Hepatocyte (in vitro differentiated cells): ENCODE measurements around the gene COX19.

ENCODE experiments used
- CTCF ChIP-seq: fragments of 200-600 bp; sonication (generic); IDR thresholded peaks from 2 replicates; pipeline ENCODE4 v1.5.1; 2016; ENCODE audit warnings: antibody characterized with exemption, mild to moderate bottlenecking; ENCODE audit not compliant: poor library complexity
- EZH2 ChIP-seq: fragments of 200-600 bp; sonication (generic); IDR thresholded peaks from 2 replicates; pipeline ENCODE4 v1.6.1; 2016; ENCODE audit warnings: antibody characterized with exemption, mild to moderate bottlenecking, borderline replicate concordance

GRCh38 chr7:938546-939185, 36.7 kb downstream of the COX19 start:
- TF ChIP-seq CTCF: no peak
- TF ChIP-seq EZH2: no peak
